ENCODE data around the gene DTNBP1. TPM values are rescaled to one million over a fixed set of nuclear protein-coding genes. Genes with fewer than 3 reads are reported as not detected.

DTNBP1 gene
- total and polyA plus RNA-seq, 2 experiments from 2014 or later, result 0.32 to 15.8 TPM

DNA sequence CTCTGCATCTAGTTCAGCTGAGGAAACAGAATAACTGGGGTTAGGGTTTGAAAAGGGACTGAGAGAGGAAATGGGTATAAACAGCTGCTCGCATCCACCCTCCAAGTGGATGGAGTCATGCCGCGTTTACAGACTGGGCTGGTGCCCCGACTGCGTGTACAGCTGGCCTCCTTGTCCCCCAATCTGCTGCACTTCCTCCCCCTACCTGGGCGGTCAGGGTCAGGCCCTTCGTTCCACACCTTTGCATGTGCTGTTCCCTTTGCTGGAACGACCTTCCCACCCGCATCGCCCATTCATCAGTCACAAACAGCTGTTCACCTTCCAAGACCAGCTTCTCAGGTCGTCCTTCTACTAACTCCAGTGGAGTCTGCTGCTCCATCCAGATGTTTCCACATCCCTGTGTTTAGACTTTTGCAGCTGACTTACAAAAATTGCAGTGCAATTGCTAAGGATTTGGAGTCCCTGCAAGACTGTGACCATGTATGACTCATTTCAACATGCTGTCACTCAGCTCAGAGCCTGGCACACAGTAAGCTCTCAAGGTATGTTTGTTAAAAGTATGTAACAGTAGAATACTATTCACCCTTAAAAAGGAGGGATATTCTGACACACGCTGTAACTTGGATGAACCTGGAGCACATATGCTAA lies 129.3 kb downstream of the DTNBP1 start:
- H4K20me1 ChIP-seq (ENCODE audit: insufficient read depth), result no peaks in the 10 kb centered on the region
- in situ Hi-C loops (cut with MboI), result no loop called here
- no peaks in the 10 kb centered on the region for H3K27me3 ChIP-seq (replicated peaks; ENCODE audit: insufficient read depth)
- no peaks in the 10 kb centered on the region for H3K4me1 ChIP-seq (ENCODE audit: insufficient read depth)
- no peak overlapping the region for H3K4me3 ChIP-seq
- WGBS, 2 experiments (ENCODE audit: low coverage in 1 of 2, low lambda C conversion rate in 2 of 2, missing lambda C conversion rate in 2 of 2), result 89% methylated on average over 12 of the region's 12 CpGs
- H3K27ac ChIP-seq, result no peak overlapping the region
- no peak overlapping the region for H3K4me2 ChIP-seq (ENCODE audit: unreplicated experiment)
- DNase-seq, result peak; percentile 14
- no peaks in the 10 kb centered on the region for H3K9me3 ChIP-seq (ENCODE audit: low read depth)
- H2AFZ ChIP-seq, result no peak overlapping the region
- H3K9me2 ChIP-seq (ENCODE audit: insufficient read depth), result no peaks in the 10 kb centered on the region
- no peaks in the 10 kb centered on the region for H3K79me2 ChIP-seq (ENCODE audit: insufficient read depth)
- no peak overlapping the region for H3K9ac ChIP-seq
- no peaks in the 10 kb centered on the region; the same call in 1 of the 2 replicates for H3K36me3 ChIP-seq (ENCODE audit: low read depth)
- no peak for TF ChIP-seq EZH2 (IDR thresholded peaks at IDR 0.05; ENCODE audit: insufficient read depth, poor library complexity, severe bottlenecking)
- TF ChIP-seq EZH2phosphoT487 (IDR thresholded peaks at IDR 0.05; ENCODE audit: insufficient read depth, low read depth), result no peak
- H3F3A ChIP-seq (ENCODE audit: insufficient read depth), result no peaks in the 10 kb centered on the region

DNA sequence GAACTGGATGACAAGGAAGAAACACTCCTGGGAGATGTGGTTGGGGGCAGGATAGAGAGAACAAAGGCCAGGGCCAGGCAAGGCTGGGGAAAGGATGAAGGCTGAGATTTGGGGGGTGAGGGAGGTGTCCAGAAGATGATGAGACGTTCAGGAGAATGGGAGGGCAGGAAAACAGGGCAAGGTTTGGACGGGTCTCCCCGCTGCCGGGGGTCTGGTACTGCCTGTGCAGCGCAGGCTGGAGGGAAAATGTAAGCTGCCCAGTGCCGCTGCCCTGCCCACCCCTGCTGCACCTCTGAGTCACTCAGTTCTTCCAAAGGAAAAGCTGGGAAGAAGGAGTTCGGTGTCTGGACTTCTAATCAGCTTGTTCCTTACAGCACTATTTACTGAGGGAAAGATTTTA lies 130.9 kb downstream of the DTNBP1 start:
- Histone ChIP-seq H3K36me3 (ENCODE audit: low read depth) (no peaks in the 10 kb centered on the region; the same call in 1 of the 2 replicates), H4K20me1 (ENCODE audit: insufficient read depth) (no peaks in the 10 kb centered on the region), H3K9ac (no peak overlapping the region), H3K9me3 (ENCODE audit: low read depth) (no peaks in the 10 kb centered on the region), H3K79me2 (ENCODE audit: insufficient read depth) (no peaks in the 10 kb centered on the region), H3K4me1 (ENCODE audit: insufficient read depth) (no peaks in the 10 kb centered on the region), H3F3A (ENCODE audit: insufficient read depth) (peaks cover 10% of the 10 kb centered on the region; the same call in 1 of the 2 replicates), H3K4me3 (no peak overlapping the region), H3K4me2 (ENCODE audit: unreplicated experiment) (no peak overlapping the region), H2AFZ (no peak overlapping the region), H3K27ac (no peak overlapping the region), H3K9me2 (ENCODE audit: insufficient read depth) (no peaks in the 10 kb centered on the region), H3K27me3 (replicated peaks; ENCODE audit: insufficient read depth) (no peaks in the 10 kb centered on the region)
- TF ChIP-seq EZH2 (IDR thresholded peaks at IDR 0.05; ENCODE audit: insufficient read depth, poor library complexity, severe bottlenecking) (no peak), EZH2phosphoT487 (IDR thresholded peaks at IDR 0.05; ENCODE audit: insufficient read depth, low read depth) (no peak)
- DNase-seq, result no peak
- in situ Hi-C loops (cut with MboI), result no loop called here
- WGBS, 2 experiments (ENCODE audit: low coverage in 1 of 2, low lambda C conversion rate in 2 of 2, missing lambda C conversion rate in 2 of 2), result 97% methylated on average over 7 of the region's 7 CpGs

DNA sequence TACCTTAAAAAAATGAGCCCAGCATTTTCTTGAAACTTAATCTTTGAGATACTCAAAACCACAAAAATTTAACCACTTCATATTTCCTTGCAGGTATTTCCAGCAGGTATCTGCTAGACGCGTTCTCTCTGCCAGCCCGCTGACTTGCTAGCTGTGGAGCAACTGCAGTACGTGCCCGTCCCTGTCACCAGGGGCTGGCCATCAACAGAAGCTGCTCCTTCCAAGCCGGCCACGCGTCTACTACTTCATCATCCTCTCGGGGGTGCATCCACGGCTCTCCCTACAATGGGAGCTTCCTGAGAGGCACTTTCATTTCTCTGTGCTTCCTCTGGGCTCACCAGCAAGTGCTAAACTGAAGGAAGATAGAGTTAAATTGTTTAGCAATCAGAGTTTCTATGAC lies 132.4 kb downstream of the DTNBP1 start:
- Histone ChIP-seq H3K27me3 (replicated peaks; ENCODE audit: insufficient read depth) (no peaks in the 10 kb centered on the region), H3K4me2 (ENCODE audit: unreplicated experiment) (no peak overlapping the region), H3K4me3 (no peak overlapping the region), H3K79me2 (ENCODE audit: insufficient read depth) (no peaks in the 10 kb centered on the region), H3K4me1 (ENCODE audit: insufficient read depth) (no peaks in the 10 kb centered on the region), H2AFZ (no peak overlapping the region), H3K9me3 (ENCODE audit: low read depth) (no peaks in the 10 kb centered on the region), H3F3A (ENCODE audit: insufficient read depth) (peaks cover 10% of the 10 kb centered on the region; the same call in 1 of the 2 replicates), H3K9me2 (ENCODE audit: insufficient read depth) (no peaks in the 10 kb centered on the region), H3K36me3 (ENCODE audit: low read depth) (no peaks in the 10 kb centered on the region; the same call in 1 of the 2 replicates), H3K9ac (no peak overlapping the region), H4K20me1 (ENCODE audit: insufficient read depth) (no peaks in the 10 kb centered on the region), H3K27ac (no peak overlapping the region)
- in situ Hi-C loops (cut with MboI), result no loop called here
- no peak for TF ChIP-seq EZH2phosphoT487 (IDR thresholded peaks at IDR 0.05; ENCODE audit: insufficient read depth, low read depth)
- no peak for TF ChIP-seq EZH2 (IDR thresholded peaks at IDR 0.05; ENCODE audit: insufficient read depth, poor library complexity, severe bottlenecking)
- no peak for DNase-seq
- WGBS, 2 experiments (ENCODE audit: low coverage in 1 of 2, low lambda C conversion rate in 2 of 2, missing lambda C conversion rate in 2 of 2), result 97% methylated on average over 10 of the region's 10 CpGs

DNA sequence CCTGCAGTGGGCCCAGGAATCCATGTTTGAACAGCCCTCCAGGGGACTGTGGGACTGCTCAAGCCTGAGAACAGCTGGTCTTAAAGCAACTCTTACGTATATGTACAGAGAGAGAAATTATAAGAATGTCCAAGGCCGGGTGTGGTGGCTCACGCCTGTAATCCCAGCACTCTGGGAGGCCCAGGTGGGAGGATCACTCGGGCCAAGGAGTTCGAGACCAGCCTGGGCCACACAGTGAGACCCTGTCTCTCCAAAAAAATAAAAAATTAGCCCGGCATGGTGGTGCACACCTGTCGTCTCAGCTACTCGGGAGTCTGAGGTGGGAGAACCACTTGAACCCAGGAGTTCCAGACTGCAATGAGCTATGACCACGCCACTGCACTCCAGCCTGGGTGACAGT lies 134.0 kb downstream of the DTNBP1 start:
- Histone ChIP-seq H3K79me2 (ENCODE audit: insufficient read depth) (no peaks in the 10 kb centered on the region), H3K27ac (no peak overlapping the region), H3K9me2 (ENCODE audit: insufficient read depth) (no peaks in the 10 kb centered on the region), H4K20me1 (ENCODE audit: insufficient read depth) (no peaks in the 10 kb centered on the region), H3K4me1 (ENCODE audit: insufficient read depth) (no peaks in the 10 kb centered on the region), H3K9me3 (ENCODE audit: low read depth) (no peaks in the 10 kb centered on the region), H3F3A (ENCODE audit: insufficient read depth) (peaks cover 10% of the 10 kb centered on the region; the same call in 1 of the 2 replicates), H3K27me3 (replicated peaks; ENCODE audit: insufficient read depth) (no peaks in the 10 kb centered on the region), H3K4me2 (ENCODE audit: unreplicated experiment) (no peak overlapping the region), H3K4me3 (no peak overlapping the region), H2AFZ (no peak overlapping the region), H3K36me3 (ENCODE audit: low read depth) (no peaks in the 10 kb centered on the region; the same call in 1 of the 2 replicates), H3K9ac (no peak overlapping the region)
- WGBS, 2 experiments (ENCODE audit: low coverage in 1 of 2, low lambda C conversion rate in 2 of 2, missing lambda C conversion rate in 2 of 2), result 98 to 99% methylated on average over 9 of the region's 9 CpGs
- DNase-seq, result no peak
- TF ChIP-seq EZH2 (IDR thresholded peaks at IDR 0.05; ENCODE audit: insufficient read depth, poor library complexity, severe bottlenecking) (no peak), EZH2phosphoT487 (IDR thresholded peaks at IDR 0.05; ENCODE audit: insufficient read depth, low read depth) (no peak)
- in situ Hi-C loops (cut with MboI), result no loop called here

Measured in GM23248 (cell line).